HCT116 (cell line): Measurements from ENCODE around the gene GCLC.

Source experiments
- EZH2 ChIP-seq: fragments of 200-600 bp; sonication (generic); IDR thresholded peaks from 2 replicates; pipeline ENCODE4 v1.6.1; 2017; ENCODE audit warnings: antibody characterized with exemption, mixed run types
- POLR2A ChIP-seq: IDR thresholded peaks from 2 replicates; pipeline ENCODE4 v1.7.0; 2011; ENCODE audit warnings: borderline replicate concordance; ENCODE audit not compliant: insufficient read depth, insufficient read length; ENCODE audit errors: extremely low read depth
- POLR2AphosphoS5 ChIP-seq: IDR thresholded peaks from 2 replicates; pipeline ENCODE4 v1.6.1; 2011; ENCODE audit warnings: mild to moderate bottlenecking, low read depth, low read length, moderate library complexity
- RAD21 ChIP-seq: IDR thresholded peaks from 2 replicates; pipeline ENCODE4 v1.6.1; 2012; ENCODE audit warnings: low read depth, mild to moderate bottlenecking
- TF ChIP-seq, protein P1 (sequence below), 3 experiments: fragments of 200-600 bp in 1 of 3; sonication (generic) in 1 of 3; IDR thresholded peaks in 2 of 3; conservative IDR thresholded peaks in 1 of 3; 2 replicates each; pipeline ENCODE4 v1.5.1; 2012 to 2017; ENCODE audit warnings: low read depth in 2 of 3, low read length in 2 of 3, antibody characterized with exemption in 1 of 3, borderline replicate concordance in 1 of 3, control low read depth in 1 of 3, mild to moderate bottlenecking in 1 of 3, mixed read lengths in 1 of 3, mixed run types in 1 of 3, moderate library complexity in 1 of 3; ENCODE audit not compliant: insufficient read depth in 1 of 3

DNA sequence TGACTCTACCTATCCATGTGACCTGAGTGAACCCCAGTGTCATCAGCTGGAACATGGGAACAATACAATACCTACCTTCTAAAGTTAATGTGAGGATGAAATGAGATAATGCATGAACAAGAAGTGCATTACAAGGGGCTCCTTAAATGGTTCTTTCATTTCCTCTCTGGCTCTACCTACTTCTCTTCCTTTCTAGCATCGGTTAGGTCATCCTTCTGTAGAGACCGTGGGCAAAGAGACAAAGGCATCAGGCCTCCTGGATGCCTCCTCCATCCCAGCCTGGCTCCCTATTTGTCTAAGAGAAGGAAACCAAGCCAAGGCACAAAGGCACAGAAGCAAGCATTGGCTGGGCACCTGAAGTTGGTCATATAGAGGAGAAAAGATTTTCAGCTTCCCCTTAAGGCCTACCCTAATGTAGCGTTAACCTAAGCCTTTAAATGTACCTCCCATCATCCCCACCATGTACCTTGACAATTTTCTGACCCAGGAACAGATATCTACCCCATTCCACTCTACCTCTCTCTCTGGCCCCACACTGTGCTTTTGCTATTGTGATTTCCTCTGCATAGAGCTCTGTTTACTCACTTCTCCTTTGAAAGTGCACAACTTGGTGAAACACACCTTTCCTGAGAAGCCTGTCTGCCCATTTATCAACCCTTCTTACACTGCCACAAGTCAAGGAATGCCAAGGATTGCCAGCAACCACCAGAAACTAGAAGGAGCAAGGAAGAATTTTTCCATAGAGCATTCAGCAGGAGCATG, 86.6 kb downstream of the GCLC start:
- TF ChIP-seq, protein P1, sequence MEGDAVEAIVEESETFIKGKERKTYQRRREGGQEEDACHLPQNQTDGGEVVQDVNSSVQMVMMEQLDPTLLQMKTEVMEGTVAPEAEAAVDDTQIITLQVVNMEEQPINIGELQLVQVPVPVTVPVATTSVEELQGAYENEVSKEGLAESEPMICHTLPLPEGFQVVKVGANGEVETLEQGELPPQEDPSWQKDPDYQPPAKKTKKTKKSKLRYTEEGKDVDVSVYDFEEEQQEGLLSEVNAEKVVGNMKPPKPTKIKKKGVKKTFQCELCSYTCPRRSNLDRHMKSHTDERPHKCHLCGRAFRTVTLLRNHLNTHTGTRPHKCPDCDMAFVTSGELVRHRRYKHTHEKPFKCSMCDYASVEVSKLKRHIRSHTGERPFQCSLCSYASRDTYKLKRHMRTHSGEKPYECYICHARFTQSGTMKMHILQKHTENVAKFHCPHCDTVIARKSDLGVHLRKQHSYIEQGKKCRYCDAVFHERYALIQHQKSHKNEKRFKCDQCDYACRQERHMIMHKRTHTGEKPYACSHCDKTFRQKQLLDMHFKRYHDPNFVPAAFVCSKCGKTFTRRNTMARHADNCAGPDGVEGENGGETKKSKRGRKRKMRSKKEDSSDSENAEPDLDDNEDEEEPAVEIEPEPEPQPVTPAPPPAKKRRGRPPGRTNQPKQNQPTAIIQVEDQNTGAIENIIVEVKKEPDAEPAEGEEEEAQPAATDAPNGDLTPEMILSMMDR (IDR thresholded peaks at IDR 0.05 in 2 of 3, conservative IDR thresholded peaks at IDR 0.05 in 1 of 3; ENCODE audit: borderline replicate concordance in 1 of 3, insufficient read depth in 1 of 3, low read depth in 2 of 3, low read length in 2 of 3) = no peak
- no peak for TF ChIP-seq RAD21
- TF ChIP-seq POLR2A = no peak
- no peak for TF ChIP-seq EZH2
- no peak for TF ChIP-seq POLR2AphosphoS5
